Measurements from ENCODE around the gene LZIC.

GRCh38 chr1:9906466-9906865, 36.7 kb downstream of the LZIC start:
- TF ChIP-seq CTCF (conservative IDR thresholded peaks at IDR 0.05; ENCODE audit: low read depth, low read length) = no peak
- TF ChIP-seq EZH2 (IDR thresholded peaks at IDR 0.05; ENCODE audit: low read length, unreplicated experiment) = no peak
- no peak for TF ChIP-seq EZH2phosphoT487 (IDR thresholded peaks at IDR 0.05; ENCODE audit: borderline replicate concordance, low read length)
